ENCODE measurements around the gene TCP10L.
"Not testable (repeated sequence)": the region's sequence is repeated elsewhere in the genome, so short reads cannot be mapped to it uniquely, and the experiment has no call there.

TCP10L gene

GRCh38 chr21:32585970-32586369, 647 bp upstream of the TCP10L start:
- DNase-seq (ENCODE audit: low read depth): no peak

- DNase-seq (ENCODE audit: low read depth): no peak
These were observed 851 bp downstream of the TCP10L start for GRCh38 chr21:32584472-32584871.

- DNase-seq (ENCODE audit: low read depth): no peak
These were observed 3.6 kb downstream of the TCP10L start for GRCh38 chr21:32581732-32582131.

DNA sequence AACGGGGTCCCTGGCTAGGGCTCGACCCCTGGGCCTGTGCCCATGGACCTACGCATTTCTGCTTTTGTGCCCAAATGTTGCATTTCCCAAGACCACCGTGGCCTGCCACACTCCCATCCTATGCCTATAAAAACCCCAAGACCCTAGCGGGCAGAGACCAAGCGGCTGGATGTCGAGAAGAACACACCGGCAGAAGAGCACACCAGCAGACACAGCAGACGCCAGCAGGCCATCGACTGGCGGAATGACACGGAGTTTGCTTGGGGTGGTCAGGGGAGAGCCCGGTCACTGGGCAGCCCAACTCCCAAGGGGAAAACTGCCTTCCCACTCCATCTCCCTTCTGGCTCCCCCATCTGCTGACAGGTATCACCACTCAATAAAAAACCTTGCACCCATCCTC, 4.4 kb downstream of the TCP10L start:
- no peak for DNase-seq (ENCODE audit: low read depth)

GRCh38 chr21:32578107-32578691, 7.1 kb downstream of the TCP10L start:
- no peak for DNase-seq (ENCODE audit: low read depth)

- DNase-seq (ENCODE audit: low read depth): no peak
These were observed 9.3 kb downstream of the TCP10L start for GRCh38 chr21:32576011-32576410.

DNA sequence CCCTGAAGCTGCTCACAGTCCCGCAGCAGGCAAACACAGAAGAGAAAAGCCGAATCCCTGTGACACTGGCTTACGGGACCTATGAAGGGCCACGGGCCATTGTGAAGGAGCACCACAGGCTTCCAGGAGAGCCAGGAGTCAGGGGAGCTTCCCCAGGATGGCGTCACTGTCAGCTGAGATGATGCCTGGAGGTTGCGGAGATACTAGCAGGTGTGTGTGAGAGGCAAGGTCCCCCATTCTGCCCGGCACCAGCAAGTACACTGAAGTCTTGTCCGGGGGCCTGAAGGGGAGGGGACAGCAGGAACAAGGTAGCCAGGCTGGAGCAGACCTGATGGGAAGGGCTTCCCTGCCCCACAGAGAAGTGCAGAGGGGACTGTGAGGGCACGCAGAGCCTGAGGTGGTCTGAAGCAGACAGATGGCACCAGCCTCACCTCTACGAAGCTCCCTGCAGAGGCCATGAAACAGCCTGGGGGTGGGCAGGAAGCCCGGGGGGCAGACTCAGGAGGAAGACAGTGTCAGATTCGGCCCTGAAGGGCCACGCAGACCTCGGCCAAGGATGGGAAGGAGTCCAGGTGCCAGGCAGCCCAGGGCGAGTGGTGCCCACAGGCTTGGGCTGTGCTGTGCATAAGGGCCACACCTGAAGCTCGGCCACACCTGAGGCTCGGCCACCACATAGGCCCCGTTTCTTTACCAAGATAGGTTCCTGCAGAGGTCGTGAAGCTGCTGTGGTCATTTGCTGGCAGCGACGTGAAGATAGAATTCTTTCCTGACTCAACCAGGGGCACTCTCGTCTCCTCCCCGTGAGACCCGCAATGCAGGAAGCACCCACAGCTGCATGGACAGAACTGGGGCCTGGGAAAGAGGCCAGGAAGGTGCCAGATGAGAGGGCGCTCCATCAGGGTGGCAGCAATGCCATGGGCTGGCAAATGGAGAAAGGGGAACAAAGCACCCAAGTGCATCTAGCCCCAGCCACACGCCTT, 10.1 kb downstream of the TCP10L start:
- DNase-seq (ENCODE audit: low read depth): no peak

GRCh38 chr21:32572574-32573420, 12.5 kb downstream of the TCP10L start:
- DNase-seq (ENCODE audit: low read depth): no peak

- DNase-seq (ENCODE audit: low read depth): no peak
These were observed 14.9 kb downstream of the TCP10L start for GRCh38 chr21:32570456-32570855.

DNA sequence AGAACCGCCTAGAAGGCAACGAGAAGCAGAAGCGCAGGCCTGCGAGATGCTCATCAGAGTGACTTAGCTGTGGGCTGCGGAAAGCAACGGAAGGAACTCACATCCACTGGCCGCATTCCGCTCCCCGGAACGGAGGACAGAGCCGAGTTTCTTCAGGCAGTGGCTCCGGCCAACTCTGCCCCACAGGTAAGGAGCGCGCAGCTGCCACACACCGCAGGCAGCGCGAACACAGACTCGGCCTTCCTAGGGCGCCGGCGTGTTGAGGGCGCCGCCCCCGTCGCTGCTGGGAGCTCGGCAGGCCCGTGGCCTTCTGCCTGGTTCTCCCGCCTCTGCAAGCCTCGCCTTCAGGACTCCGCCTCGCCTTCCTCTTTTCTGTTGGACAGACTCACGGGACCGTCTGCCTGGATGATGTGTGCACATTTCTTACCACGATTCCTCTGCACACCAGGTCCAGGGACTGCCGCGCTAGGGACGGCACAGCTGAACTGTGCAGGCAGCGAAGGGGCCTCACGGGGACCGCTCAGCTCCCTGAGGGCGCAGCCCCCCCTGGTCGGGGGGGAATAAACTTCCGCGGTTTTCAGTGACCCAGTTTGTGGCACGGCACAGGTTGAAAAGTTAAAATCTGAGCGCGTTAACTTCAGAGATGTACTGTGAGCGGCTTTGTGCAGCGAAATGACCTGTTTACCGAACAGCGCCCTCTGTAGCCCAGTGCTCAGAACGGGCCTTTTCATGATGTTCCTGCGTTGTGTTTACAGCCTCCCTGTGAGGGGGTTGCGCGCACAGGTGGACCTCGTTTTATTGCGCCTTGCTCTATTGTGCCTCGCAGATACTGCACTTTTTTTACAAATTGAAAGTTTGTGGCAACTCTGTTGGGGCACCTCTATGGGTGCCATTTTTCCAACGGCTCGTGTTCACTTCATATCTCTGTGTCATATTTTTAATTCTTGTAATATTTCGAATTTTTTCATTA, 15.8 kb downstream of the TCP10L start:
- peak; percentile 49 for DNase-seq (ENCODE audit: low read depth)

GRCh38 chr21:32567626-32568025, 17.7 kb downstream of the TCP10L start:
- DNase-seq (ENCODE audit: low read depth): no peak

DNA sequence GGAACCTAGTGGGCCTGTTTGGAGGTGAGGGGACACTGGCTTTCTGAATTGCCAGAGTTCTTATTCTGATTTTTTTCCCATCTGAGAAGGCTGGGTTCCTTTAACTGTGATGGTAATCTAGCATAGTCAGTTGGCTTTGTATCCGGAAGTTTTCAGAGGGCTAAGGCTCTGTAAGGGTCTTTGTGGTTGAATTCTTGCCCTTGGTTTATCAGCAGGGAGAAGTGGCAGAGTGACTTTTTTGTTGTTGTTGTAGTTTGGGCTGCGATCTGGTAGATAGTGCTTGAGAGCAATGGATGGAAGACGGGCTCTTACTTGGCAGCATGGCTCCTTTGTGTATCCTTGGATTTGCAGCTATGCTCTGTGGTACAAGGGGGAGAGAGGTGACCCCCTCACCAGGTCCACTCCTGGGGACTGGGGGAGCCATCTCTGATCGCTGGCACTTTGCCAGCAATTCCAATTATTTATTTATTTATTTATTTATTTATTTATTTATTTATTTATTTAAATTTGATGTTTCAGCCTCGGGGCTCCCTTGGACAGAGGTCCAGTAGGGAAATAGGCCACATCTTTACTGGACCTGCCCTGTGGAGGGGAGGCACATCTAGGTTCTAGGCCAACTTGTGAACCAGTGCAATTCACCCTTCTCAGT, 18.5 kb downstream of the TCP10L start:
- DNase-seq (ENCODE audit: low read depth): no peak

GRCh38 chr21:32565856-32566465, 19.4 kb downstream of the TCP10L start:
- no peak for DNase-seq (ENCODE audit: low read depth)

- DNase-seq (ENCODE audit: low read depth): no peak
These were observed 22.4 kb downstream of the TCP10L start for GRCh38 chr21:32562915-32563314.

- no peak for DNase-seq (ENCODE audit: low read depth)
These were observed 22.9 kb downstream of the TCP10L start for GRCh38 chr21:32562426-32562825.

DNA sequence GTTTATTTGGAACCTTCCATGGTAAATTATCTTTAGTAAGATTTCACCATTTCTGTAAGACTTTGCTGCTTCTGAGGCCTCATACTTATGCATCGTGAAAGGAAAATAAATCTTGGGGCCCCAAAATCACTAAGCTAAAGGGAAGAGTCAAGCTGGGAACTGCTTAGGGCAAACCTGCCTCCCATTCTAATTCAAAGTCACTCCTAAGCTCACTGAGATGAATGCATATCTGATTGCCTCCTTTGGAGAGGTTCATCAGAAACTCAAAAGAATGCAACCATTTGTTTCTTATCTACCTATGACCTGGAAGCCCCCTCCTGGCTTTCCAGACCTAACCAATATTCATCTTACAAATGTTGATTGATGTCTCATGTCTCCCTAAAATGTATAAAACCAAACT, 23.8 kb downstream of the TCP10L start:
- DNase-seq (ENCODE audit: low read depth): not testable (repeated sequence)

DNA sequence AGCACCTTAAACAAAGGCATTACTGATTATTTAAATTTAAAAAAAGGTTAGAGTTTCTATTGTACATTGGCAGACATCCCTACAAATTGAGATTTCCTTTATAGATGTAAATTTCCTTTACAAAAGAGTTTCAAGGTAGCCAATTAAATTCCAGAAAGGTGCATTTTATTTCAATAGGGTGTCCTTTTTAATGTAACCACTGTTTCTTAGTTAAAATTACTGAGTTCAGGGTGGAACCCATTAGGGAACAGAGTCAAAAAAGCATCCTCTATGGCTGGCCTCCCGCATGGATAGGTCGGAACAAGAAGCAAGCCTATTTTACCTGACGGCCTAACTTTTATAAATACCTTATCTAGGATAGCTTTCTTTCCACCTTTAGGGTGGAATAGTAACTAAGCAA, 24.4 kb downstream of the TCP10L start:
- no peak for DNase-seq (ENCODE audit: low read depth)

DNA sequence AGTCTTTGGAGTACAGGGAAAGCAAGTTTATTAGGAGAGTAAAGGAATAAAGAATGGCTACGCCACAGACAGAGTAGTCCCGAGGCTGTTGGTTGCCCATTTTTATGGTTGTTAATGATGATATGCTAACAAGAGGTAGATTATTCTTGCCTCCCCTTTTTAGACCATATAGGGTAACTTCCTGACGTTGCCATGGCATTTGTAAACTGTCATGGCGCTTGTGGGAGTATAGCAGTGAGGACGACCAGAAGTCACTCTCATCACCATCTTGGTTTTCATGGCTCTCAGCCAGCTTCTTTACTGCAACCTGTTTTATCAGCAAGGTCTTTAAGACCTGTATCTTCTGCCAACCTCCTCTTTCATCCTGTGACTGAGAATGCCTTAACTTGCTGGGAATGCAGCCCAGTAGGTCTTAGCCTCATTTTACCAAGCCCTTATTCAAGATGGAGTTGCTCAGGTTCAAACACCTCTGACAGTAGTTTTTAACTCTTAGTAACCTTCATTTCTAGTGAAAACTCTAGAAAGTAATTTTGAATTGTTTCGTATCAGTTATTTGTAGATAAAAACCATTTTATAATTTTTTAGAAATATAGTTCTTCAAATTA, 26.2 kb downstream of the TCP10L start:
- no peak for DNase-seq (ENCODE audit: low read depth)

DNA sequence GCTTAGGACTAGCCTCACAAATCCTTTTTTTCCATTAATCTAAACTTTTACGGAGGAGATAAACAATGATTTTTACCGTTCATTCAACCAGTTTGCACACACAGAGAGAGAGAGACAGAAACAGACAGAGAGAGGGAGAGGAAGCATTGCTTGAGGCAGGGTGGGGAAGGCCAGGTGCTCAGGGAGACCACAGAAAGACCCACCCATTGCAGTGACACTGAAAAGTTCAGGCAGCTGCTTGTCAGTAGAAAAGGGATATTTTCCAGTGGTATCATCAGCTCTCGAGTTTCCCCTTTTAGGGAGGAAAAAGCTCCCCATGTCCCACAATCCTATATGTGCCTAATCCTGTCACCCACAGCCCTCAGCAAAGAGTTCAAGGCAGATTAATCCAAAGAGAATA, 27.2 kb downstream of the TCP10L start:
- no peak for DNase-seq (ENCODE audit: low read depth)

All from stimulated activated CD8-positive, alpha-beta memory T cell treated with anti-CD3 and anti-CD28 coated beads, Interleukin-15, amount 100 ng/mL, for 24 hours (primary cell).